ENCODE results near the gene MEGF6.

DNA sequence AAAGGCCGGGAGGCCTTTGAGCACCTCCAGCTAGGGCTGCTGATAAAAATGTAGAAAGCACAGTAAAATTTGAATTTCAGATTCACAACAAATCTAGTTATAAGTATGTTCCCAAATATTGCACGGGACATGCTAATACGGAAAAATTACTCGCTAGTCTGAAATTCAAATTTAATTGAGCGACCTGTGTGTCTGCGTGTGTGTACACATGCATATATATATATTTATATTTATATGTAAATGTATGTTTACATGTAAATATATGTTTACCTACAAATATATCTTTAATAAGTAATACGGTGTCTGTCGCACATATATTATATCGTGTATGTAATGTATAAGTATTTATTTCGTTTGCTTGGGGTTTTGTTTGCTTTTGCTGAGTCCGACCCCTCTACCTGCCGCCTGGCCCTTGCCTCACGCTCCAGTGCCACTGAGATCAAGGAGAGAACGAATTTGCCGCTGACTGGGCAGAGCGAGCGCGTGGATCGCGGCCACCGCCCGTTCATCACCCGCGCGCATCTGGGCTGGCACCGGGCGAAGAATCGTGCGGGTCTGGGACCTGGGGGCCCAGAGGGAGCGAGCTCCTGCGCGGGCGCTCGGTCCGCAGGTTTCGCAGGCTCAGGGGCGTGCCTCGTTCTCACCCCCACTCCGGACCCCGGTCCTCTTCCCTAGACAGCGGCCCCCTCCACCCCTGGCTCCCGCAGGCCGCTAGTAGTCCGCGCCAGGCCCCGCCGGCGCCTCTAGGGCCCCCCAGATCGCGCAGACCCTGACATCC lies 39.1 kb upstream of the MEGF6 start:
- TF ChIP-seq CTCF (IDR thresholded peaks at IDR 0.05) (no peak), POLR2A (IDR thresholded peaks at IDR 0.05) (no peak)

Measured in right lobe of liver (tissue), 4 donors.